Upper lobe of left lung (tissue), 4 donors: ENCODE results near the gene MTURN.

Source experiments
- POLR2A ChIP-seq, 4 donors: fragments of 450-650 bp; IDR thresholded peaks; one replicate each; pipeline ENCODE4 v1.5.1; 2016 to 2017; ENCODE audit warnings: antibody characterized with exemption in 4 of 4, mild to moderate bottlenecking in 2 of 4
- TF ChIP-seq, protein P1 (sequence below), 6 experiments: fragments of 450-650 bp in 4 of 6; fragments of 200-600 bp in 2 of 6; sonication (generic) in 2 of 6; IDR thresholded peaks; one replicate each; pipeline ENCODE4 v1.5.1; 2016 to 2019; ENCODE audit warnings: antibody characterized with exemption in 6 of 6

DNA sequence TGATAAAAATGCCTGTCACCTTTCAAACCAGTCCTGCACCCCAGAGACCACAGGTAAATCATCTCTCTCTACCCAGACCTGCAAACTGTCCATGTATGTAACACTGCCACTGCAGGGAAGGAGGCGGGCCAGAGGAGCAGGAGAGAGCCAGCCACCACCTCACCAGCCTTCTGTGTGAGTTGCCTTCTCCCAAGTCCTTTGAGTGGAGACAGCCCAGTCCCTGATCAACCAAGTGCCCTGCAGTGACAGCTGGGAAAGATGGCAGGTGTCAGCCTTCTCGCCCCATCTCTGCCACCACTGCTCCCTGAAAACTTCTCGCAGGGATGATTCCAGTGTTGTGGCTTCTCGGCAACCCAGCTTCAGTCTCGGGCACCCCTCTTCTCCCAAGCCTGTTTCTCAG is 42.4 kb downstream of the MTURN start:
- TF ChIP-seq, protein P1, sequence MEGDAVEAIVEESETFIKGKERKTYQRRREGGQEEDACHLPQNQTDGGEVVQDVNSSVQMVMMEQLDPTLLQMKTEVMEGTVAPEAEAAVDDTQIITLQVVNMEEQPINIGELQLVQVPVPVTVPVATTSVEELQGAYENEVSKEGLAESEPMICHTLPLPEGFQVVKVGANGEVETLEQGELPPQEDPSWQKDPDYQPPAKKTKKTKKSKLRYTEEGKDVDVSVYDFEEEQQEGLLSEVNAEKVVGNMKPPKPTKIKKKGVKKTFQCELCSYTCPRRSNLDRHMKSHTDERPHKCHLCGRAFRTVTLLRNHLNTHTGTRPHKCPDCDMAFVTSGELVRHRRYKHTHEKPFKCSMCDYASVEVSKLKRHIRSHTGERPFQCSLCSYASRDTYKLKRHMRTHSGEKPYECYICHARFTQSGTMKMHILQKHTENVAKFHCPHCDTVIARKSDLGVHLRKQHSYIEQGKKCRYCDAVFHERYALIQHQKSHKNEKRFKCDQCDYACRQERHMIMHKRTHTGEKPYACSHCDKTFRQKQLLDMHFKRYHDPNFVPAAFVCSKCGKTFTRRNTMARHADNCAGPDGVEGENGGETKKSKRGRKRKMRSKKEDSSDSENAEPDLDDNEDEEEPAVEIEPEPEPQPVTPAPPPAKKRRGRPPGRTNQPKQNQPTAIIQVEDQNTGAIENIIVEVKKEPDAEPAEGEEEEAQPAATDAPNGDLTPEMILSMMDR (IDR thresholded peaks at IDR 0.05): no peak
- no peak for TF ChIP-seq POLR2A (IDR thresholded peaks at IDR 0.05)
